ENCODE measurements around the gene IFIT1.
"Not testable (repeated sequence)": the region's sequence is repeated elsewhere in the genome, so short reads cannot be mapped to it uniquely, and the experiment has no call there.

DNA sequence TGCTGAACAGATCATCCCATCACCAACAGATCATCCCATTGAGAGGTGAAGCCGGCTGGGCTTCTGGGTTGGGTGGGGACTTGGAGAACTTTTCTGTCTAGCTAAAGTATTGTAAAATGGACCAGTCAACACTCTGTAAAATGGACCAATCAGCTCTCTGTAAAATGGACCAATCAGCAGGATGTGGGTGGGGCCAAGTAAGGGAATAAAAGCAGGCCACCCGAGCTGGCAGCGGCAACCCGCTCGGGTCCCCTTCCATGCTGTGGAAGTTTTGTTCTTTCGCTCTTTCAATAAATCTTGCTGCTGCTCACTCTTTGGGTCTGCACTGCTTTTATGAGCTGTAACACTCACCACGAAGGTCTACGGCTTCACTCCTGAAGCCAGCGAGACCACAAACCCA is 13.8 kb downstream of the IFIT1 start:
- TF ChIP-seq, protein P1, sequence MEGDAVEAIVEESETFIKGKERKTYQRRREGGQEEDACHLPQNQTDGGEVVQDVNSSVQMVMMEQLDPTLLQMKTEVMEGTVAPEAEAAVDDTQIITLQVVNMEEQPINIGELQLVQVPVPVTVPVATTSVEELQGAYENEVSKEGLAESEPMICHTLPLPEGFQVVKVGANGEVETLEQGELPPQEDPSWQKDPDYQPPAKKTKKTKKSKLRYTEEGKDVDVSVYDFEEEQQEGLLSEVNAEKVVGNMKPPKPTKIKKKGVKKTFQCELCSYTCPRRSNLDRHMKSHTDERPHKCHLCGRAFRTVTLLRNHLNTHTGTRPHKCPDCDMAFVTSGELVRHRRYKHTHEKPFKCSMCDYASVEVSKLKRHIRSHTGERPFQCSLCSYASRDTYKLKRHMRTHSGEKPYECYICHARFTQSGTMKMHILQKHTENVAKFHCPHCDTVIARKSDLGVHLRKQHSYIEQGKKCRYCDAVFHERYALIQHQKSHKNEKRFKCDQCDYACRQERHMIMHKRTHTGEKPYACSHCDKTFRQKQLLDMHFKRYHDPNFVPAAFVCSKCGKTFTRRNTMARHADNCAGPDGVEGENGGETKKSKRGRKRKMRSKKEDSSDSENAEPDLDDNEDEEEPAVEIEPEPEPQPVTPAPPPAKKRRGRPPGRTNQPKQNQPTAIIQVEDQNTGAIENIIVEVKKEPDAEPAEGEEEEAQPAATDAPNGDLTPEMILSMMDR (conservative IDR thresholded peaks at IDR 0.05): not testable (repeated sequence)
- TF ChIP-seq EZH2 (IDR thresholded peaks at IDR 0.05; ENCODE audit: low read depth): not testable (repeated sequence)

Data from PC-9 (cell line).